H1 (cell line): Measurements from ENCODE around the gene DYNC1I1. TPM values are rescaled to one million over a fixed set of nuclear protein-coding genes. Genes with fewer than 3 reads are reported as not detected.

Source experiments
- CTCF ChIA-PET: fragments of 300-600 bp; sonication (Branson Sonifier 250); formaldehyde crosslinking; loops from one replicate; lab custom pipeline; 2021; ENCODE audit not compliant: partially characterized antibody; lab: Charles Lee
- POLR2A ChIA-PET: fragments of 300-600 bp; sonication (Branson Sonifier 250); formaldehyde crosslinking; loops from one replicate; lab custom pipeline; 2021; ENCODE audit warnings: inconsistent platforms; ENCODE audit not compliant: partially characterized antibody; lab: Charles Lee
- DNase-seq, 2 experiments: peaks; one replicate each; pipeline versions ENCODE4 v3.0.0 to v3.0.0-alpha.2; 2010 to 2022; ENCODE audit warnings: low spot score in 2 of 2, low read depth in 1 of 2, mixed read lengths in 1 of 2
- FAIRE-seq: peaks from 2 replicates; lab custom pipeline; 2011; peaks lifted over from hg19 to GRCh38; lab: Jason Lieb, UNC
- H2AFZ ChIP-seq: 2 replicates; pipeline ENCODE4 v1.8.1; 2012; ENCODE audit warnings: low read length, inconsistent platforms
- H2AK5ac ChIP-seq: 2 replicates; pipeline ENCODE4 v1.6.1; 2013; ENCODE audit warnings: low read depth, low read length
- H2BK120ac ChIP-seq: replicated peaks from 2 replicates; pipeline ENCODE3; 2013; ENCODE audit warnings: low read depth, low read length, inconsistent platforms
- H2BK12ac ChIP-seq: 2 replicates; pipeline ENCODE4 v1.6.1; 2013; ENCODE audit warnings: low read depth, low read length
- H2BK15ac ChIP-seq: 2 replicates; pipeline ENCODE4 v1.6.1; 2013; ENCODE audit warnings: low read length
- H2BK20ac ChIP-seq: 2 replicates; pipeline ENCODE4 v1.6.1; 2013; ENCODE audit warnings: low read length
- H2BK5ac ChIP-seq: 2 replicates; pipeline ENCODE4 v1.6.1; 2013; ENCODE audit warnings: low read depth, low read length
- H3K14ac ChIP-seq: 2 replicates; pipeline ENCODE4 v1.6.1; 2013; ENCODE audit warnings: inconsistent platforms; ENCODE audit not compliant: insufficient read length
- H3K18ac ChIP-seq: 2 replicates; pipeline ENCODE4 v1.6.1; 2013; ENCODE audit warnings: low read length; ENCODE audit errors: extremely low read depth
- H3K23ac ChIP-seq: 2 replicates; pipeline ENCODE4 v1.6.1; 2013; ENCODE audit warnings: inconsistent platforms; ENCODE audit not compliant: insufficient read length
- H3K23me2 ChIP-seq: 2 replicates; pipeline ENCODE4 v1.6.1; 2013; ENCODE audit warnings: low read depth, low read length
- H3K27ac ChIP-seq: 2 replicates; pipeline ENCODE4 v1.6.1; 2011; ENCODE audit warnings: low read depth, low read length, inconsistent platforms
- H3K27me3 ChIP-seq, 4 experiments: replicated peaks in 1 of 4; 1 replicate in 1 of 4; 2 replicates in 3 of 4; pipeline versions ENCODE4 v1.6.1 to v1.8.1; 2011 to 2013; ENCODE audit warnings: low read length in 3 of 4, mild to moderate bottlenecking in 3 of 4, inconsistent platforms in 2 of 4, mixed read lengths in 2 of 4, moderate library complexity in 1 of 4; ENCODE audit not compliant: control insufficient read depth in 3 of 4, insufficient read depth in 3 of 4; ENCODE audit errors: extremely low read depth in 1 of 4
- H3K36me3 ChIP-seq, 4 experiments: 2 replicates each; pipeline versions ENCODE4 v1.6.1 to v1.8.1; 2011 to 2013; ENCODE audit warnings: mild to moderate bottlenecking in 4 of 4, low read length in 3 of 4, moderate library complexity in 2 of 4, control low read depth in 1 of 4, inconsistent platforms in 1 of 4; ENCODE audit not compliant: insufficient read depth in 4 of 4, control insufficient read depth in 2 of 4
- H3K4ac ChIP-seq: replicated peaks from 2 replicates; pipeline ENCODE3; 2013; ENCODE audit warnings: low read length, low read depth, mixed read lengths, inconsistent platforms; ENCODE audit not compliant: insufficient read length
- H3K4me1 ChIP-seq, 4 experiments: replicated peaks in 1 of 4; 1 replicate in 1 of 4; 2 replicates in 3 of 4; pipeline versions ENCODE4 v1.6.1 to v1.8.1; 2011 to 2013; ENCODE audit warnings: low read length in 3 of 4, inconsistent platforms in 2 of 4, mixed read lengths in 1 of 4; ENCODE audit not compliant: insufficient read depth in 4 of 4, control insufficient read depth in 3 of 4
- H3K4me2 ChIP-seq, 2 experiments: 2 replicates each; pipeline versions ENCODE4 v1.6.1 to v1.8.1; 2011 to 2013; ENCODE audit warnings: low read depth in 2 of 2, low read length in 2 of 2, control low read depth in 1 of 2, inconsistent platforms in 1 of 2, mild to moderate bottlenecking in 1 of 2; ENCODE audit not compliant: insufficient read depth in 1 of 2
- H3K4me3 ChIP-seq, 4 experiments: fragments of 200-600, 300-600 bp in 1 of 4; sonication (generic), shearing (Covaris generic), sonication (Bioruptor Twin) in 1 of 4; 2 replicates each; pipeline versions ENCODE4 v1.5.1 to v1.8.1; 2011 to 2016; ENCODE audit warnings: low read length in 4 of 4, low read depth in 3 of 4, control low read depth in 2 of 4, inconsistent platforms in 2 of 4, mild to moderate bottlenecking in 2 of 4, mixed read lengths in 1 of 4, moderate library complexity in 1 of 4; ENCODE audit not compliant: insufficient read depth in 2 of 4; ENCODE audit errors: extremely low read depth in 1 of 4
- H3K56ac ChIP-seq: replicated peaks from 2 replicates; pipeline ENCODE3; 2013; ENCODE audit warnings: low read depth, mild to moderate bottlenecking, mixed read lengths, low read length, inconsistent platforms; ENCODE audit not compliant: insufficient read length
- H3K79me1 ChIP-seq: 2 replicates; pipeline ENCODE4 v1.6.1; 2013; ENCODE audit warnings: low read depth, low read length, control low read depth
- H3K79me2 ChIP-seq, 2 experiments: 2 replicates each; pipeline versions ENCODE4 v1.6.1 to v1.8.1; 2012 to 2013; ENCODE audit warnings: low read length in 2 of 2, mild to moderate bottlenecking in 2 of 2, inconsistent platforms in 1 of 2; ENCODE audit not compliant: insufficient read depth in 2 of 2, control insufficient read depth in 1 of 2
- H3K9ac ChIP-seq, 4 experiments: replicated peaks in 1 of 4; 1 replicate in 1 of 4; 2 replicates in 3 of 4; pipeline versions ENCODE4 v1.6.1 to v1.8.1; 2011 to 2013; ENCODE audit warnings: low read depth in 3 of 4, low read length in 3 of 4, control low read depth in 2 of 4, mild to moderate bottlenecking in 2 of 4, moderate library complexity in 2 of 4, inconsistent platforms in 1 of 4; ENCODE audit errors: extremely low read depth in 1 of 4
- H3K9me3 ChIP-seq, 2 experiments: 2 replicates each; pipeline versions ENCODE4 v1.6.1 to v1.8.1; 2012 to 2013; ENCODE audit warnings: mild to moderate bottlenecking in 2 of 2, moderate library complexity in 2 of 2, control low read depth in 1 of 2, inconsistent platforms in 1 of 2, low read depth in 1 of 2, low read length in 1 of 2, mixed read lengths in 1 of 2; ENCODE audit not compliant: insufficient read depth in 2 of 2
- H4K20me1 ChIP-seq, 2 experiments: replicated peaks in 1 of 2; 2 replicates each; pipeline versions ENCODE3 to v1.8.1; 2011 to 2013; ENCODE audit warnings: inconsistent platforms in 2 of 2, low read length in 2 of 2, mild to moderate bottlenecking in 1 of 2; ENCODE audit not compliant: insufficient read depth in 2 of 2, control insufficient read depth in 1 of 2
- H4K5ac ChIP-seq: 2 replicates; pipeline ENCODE4 v1.6.1; 2013; ENCODE audit warnings: low read length, low read depth, mixed read lengths, inconsistent platforms; ENCODE audit not compliant: insufficient read length
- H4K8ac ChIP-seq: 2 replicates; pipeline ENCODE4 v1.8.0; 2013; ENCODE audit warnings: mild to moderate bottlenecking, moderate library complexity, low read length, inconsistent platforms; ENCODE audit not compliant: insufficient read depth; ENCODE audit errors: extremely low read depth
- H4K91ac ChIP-seq: replicated peaks from 2 replicates; pipeline ENCODE3; 2013; ENCODE audit warnings: low read length, mixed read lengths, inconsistent platforms; ENCODE audit not compliant: insufficient read length
- BCL11A ChIP-seq, 2 experiments: IDR thresholded peaks; one replicate each; pipeline ENCODE4 v1.6.1; 2011; ENCODE audit warnings: low read depth in 2 of 2, low read length in 2 of 2, mild to moderate bottlenecking in 2 of 2
- CBX8 ChIP-seq: fragments of 300-800, 300-1000 bp; sonication (generic); IDR thresholded peaks from 2 replicates; pipeline ENCODE4 v1.7.1; 2016; ENCODE audit warnings: low read depth, low read length, borderline replicate concordance
- CEBPB ChIP-seq: IDR thresholded peaks from 2 replicates; pipeline ENCODE4 v1.6.1; 2012; ENCODE audit warnings: low read depth, low read length
- EGR1 ChIP-seq: IDR thresholded peaks from 2 replicates; pipeline ENCODE4 v1.6.1; 2011; ENCODE audit warnings: low read depth, low read length, borderline replicate concordance
- HDAC6 ChIP-seq: IDR thresholded peaks from one replicate; pipeline ENCODE4 v1.7.1; 2012; ENCODE audit warnings: low read depth, mild to moderate bottlenecking, inconsistent platforms, low read length, moderate library complexity
- NANOG ChIP-seq: IDR thresholded peaks from 2 replicates; pipeline ENCODE4 v1.6.1; 2011; ENCODE audit warnings: low read length, low read depth, mild to moderate bottlenecking, inconsistent platforms; ENCODE audit not compliant: insufficient read depth, poor library complexity, severe bottlenecking
- NRF1 ChIP-seq: IDR thresholded peaks from 2 replicates; pipeline ENCODE4 v1.6.1; 2011; ENCODE audit warnings: mild to moderate bottlenecking, low read depth, low read length, improper control_type of control experiment
- PHF8 ChIP-seq: fragments of 200-600 bp; sonication (generic); conservative IDR thresholded peaks from 2 replicates; pipeline ENCODE4 v1.7.1; 2012; ENCODE audit warnings: low read depth, mild to moderate bottlenecking, inconsistent platforms, low read length, moderate library complexity
- RXRA ChIP-seq: IDR thresholded peaks from 2 replicates; pipeline ENCODE4 v1.6.1; 2011; ENCODE audit warnings: low read depth, mild to moderate bottlenecking, low read length, moderate library complexity; ENCODE audit not compliant: insufficient read depth
- SAP30 ChIP-seq: fragments of 300-600 bp; sonication (generic); IDR thresholded peaks from 2 replicates; pipeline ENCODE4 v1.7.1; 2012; ENCODE audit warnings: low read length, moderate library complexity, mild to moderate bottlenecking, inconsistent platforms; ENCODE audit not compliant: insufficient read depth, insufficient replicate concordance
- SIRT6 ChIP-seq: IDR thresholded peaks from one replicate; pipeline ENCODE4 v1.7.1; 2012; ENCODE audit warnings: low read length, inconsistent platforms
- YY1 ChIP-seq: IDR thresholded peaks from 2 replicates; pipeline ENCODE4 v1.6.1; 2011; ENCODE audit warnings: low read depth, mild to moderate bottlenecking, low read length
- WGBS, 2 experiments: shearing (Covaris generic) in 1 of 2; methylation state at CpG; one replicate each; pipeline versions ENCODE4 v1.1.6 to v1.1.7; 2013 to 2015; ENCODE audit warnings: low lambda C conversion rate in 2 of 2, mixed read lengths in 2 of 2, inconsistent platforms in 1 of 2, low coverage in 1 of 2, missing lambda C conversion rate in 1 of 2; ENCODE audit not compliant: insufficient replicate concordance in 2 of 2, insufficient coverage in 1 of 2, insufficient read length in 1 of 2; ENCODE audit errors: extremely low coverage in 1 of 2, missing lambda C conversion rate in 1 of 2; 5-methylcytosine and 5-hydroxymethylcytosine counted together
- polyA plus RNA-seq, 7 experiments: library from polyadenylated mRNA; depleted of rRNA in 3 of 7; stranded (reverse) in 5 of 7; unstranded in 2 of 7; fragments of >200 nt in 5 of 7; fragments of 200-250 nt in 2 of 7; gene quantifications; 1 replicate in 5 of 7; 2 replicates in 1 of 7; 4 replicates in 1 of 7; pipeline versions ENCODE4 v1.2.1 to v1.2.3, GENCODE V29; 2011 to 2013; ENCODE audit warnings: missing spikeins in 2 of 7, mixed read lengths in 2 of 7
- total RNA-seq: library from RNA; stranded (reverse); fragmentation: NEBNext Ultra II Directional; extraction: Animal tissue kit (Norgen Biotek cat#: 25700); gene quantifications from 2 replicates; pipeline ENCODE4 v1.2.1, GENCODE V29; 2021

The DYNC1I1 gene
- total and polyA plus RNA-seq, 2 of the 8 experiments (the other 6 are each of a cell fraction or from before 2014, with no cell fraction given): 0.45 to 0.58 TPM

DNA sequence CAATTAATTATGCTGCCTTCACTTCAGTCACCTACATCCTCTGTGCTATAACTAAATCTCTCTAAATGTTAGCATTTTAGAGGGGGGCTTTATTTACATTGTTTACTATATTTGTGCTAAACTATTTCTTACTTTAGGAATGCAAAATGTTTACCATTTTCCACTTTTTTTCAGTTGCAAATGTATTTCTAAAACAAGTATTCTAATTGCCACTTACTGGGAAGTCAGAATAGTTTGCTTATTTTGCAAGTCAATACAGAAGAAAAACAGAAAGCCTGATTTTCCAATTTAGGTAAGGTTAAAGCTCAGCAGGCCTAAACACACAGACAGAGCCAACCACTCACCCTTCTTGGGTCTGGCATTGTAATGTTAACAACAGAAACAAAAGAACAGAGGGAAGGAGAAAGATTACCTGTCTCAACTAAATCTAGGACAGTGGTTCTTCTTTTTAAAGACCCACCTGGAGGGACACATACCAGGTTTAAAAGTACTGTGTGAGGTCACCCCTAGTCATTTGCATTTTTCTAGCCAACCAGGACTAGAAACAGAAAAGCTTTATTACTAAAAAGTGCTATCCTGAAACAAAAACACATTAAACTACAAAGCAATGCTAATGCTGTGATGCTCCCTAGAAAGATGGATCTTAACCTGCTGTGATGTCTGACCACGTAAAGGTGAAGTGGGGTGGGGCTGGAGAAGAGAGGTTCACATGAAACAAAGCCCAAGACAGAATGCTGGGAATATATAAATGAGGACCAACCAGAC is 371.3 kb downstream of the DYNC1I1 start:
- no peak overlapping the region for H4K8ac ChIP-seq
- no peak overlapping the region for H4K91ac ChIP-seq
- H3K9ac ChIP-seq: no peak overlapping the region
- no peaks in the 10 kb centered on the region for H3K79me2 ChIP-seq
- peaks cover 2 to 9% (median 6%) of the 10 kb centered on the region in 4 experiments; a peak in 5 of 7 replicates for H3K4me1 ChIP-seq
- no peak overlapping the region for H3K14ac ChIP-seq
- H2BK15ac ChIP-seq: no peak overlapping the region
- H3K23me2 ChIP-seq: no peaks in the 10 kb centered on the region
- ChIA-PET POLR2A (interaction anchor here (0.7 to 1.5 kb wide), 5 partner anchors 14 to 402 kb away, joined by 3 to 4 read pairs (median 3); no protein-coding TSS in a partner anchor), CTCF (interaction anchor here (0.6 to 4.6 kb wide), 5 partner anchors 11 to 883 kb away, joined by 3 to 34 read pairs (median 3); no protein-coding TSS in a partner anchor)
- H3K56ac ChIP-seq: no peak overlapping the region
- H3K9me3 ChIP-seq: no peaks in the 10 kb centered on the region
- H2BK5ac ChIP-seq: no peak overlapping the region
- H4K20me1 ChIP-seq: peaks cover 23 to 33% of the 10 kb centered on the region in 2 experiments
- no peak overlapping the region; the same call in 1 of the 2 replicates for H2BK12ac ChIP-seq
- no peaks in the 10 kb centered on the region for H3K79me1 ChIP-seq
- no peak overlapping the region for H2AFZ ChIP-seq
- no peak overlapping the region for H4K5ac ChIP-seq
- H3K27ac ChIP-seq: no peak overlapping the region
- no peak overlapping the region for H3K4ac ChIP-seq
- peak overlapping the region; percentile 53 to 66; a peak in 3 of 4 replicates for H3K4me2 ChIP-seq
- peaks cover 36 to 75% (median 61%) of the 10 kb centered on the region in 4 experiments for H3K27me3 ChIP-seq
- H3K4me3 ChIP-seq: no peak overlapping the region; a peak in 2 of 8 replicates
- no peak overlapping the region for H2BK20ac ChIP-seq
- peak; percentile 98 for FAIRE-seq
- no peak overlapping the region for H2AK5ac ChIP-seq
- 7% methylated on average over 1 of the region's 1 CpG; no CpG with 5 or more reads in 1 of the 2 experiments for WGBS, 2 experiments
- no peak overlapping the region for H3K18ac ChIP-seq
- DNase-seq: peak in 1 of 2 experiments; percentile 54
- H2BK120ac ChIP-seq: no peak overlapping the region
- H3K23ac ChIP-seq: no peak overlapping the region
- peaks cover 0 to 9% (median 4%) of the 10 kb centered on the region in 4 experiments; a peak in 2 of 8 replicates for H3K36me3 ChIP-seq
- TF ChIP-seq EGR1: peak; percentile 61; the same call in 1 of the 2 replicates
- 0 out of 2 replicates have a peak, but pooled peaks have one; percentile 25 for TF ChIP-seq CEBPB
- TF ChIP-seq SAP30: no peak
- TF ChIP-seq NANOG: peak; percentile 99
- TF ChIP-seq HDAC6: no peak
- TF ChIP-seq RXRA: no peak
- no peak for TF ChIP-seq YY1
- no peak for TF ChIP-seq SIRT6
- TF ChIP-seq CBX8: no peak
- TF ChIP-seq PHF8: no peak
- peak; percentile 94 to 99 for TF ChIP-seq BCL11A (IDR thresholded peaks at IDR 0.05; ENCODE audit: low read depth in 2 of 2, low read length in 2 of 2)
- TF ChIP-seq NRF1: no peak
